Aorta (tissue), 5 donors: Measurements from ENCODE around the gene TMEM52. TPM values are rescaled to one million over a fixed set of nuclear protein-coding genes. Genes with fewer than 3 reads are reported as not detected.

Experiments used
- ATAC-seq: fragments of 200-7000 bp; cut with Tn5 transposase; one replicate; pipeline ENCODE4 v1.9.1; 2022; ENCODE audit warnings: moderate library complexity; ENCODE audit not compliant: low FRiP score
- DNase-seq, 2 donors: peaks; one replicate each; pipeline ENCODE4 v3.0.0-alpha.2; 2020
- H3K27ac ChIP-seq, 2 donors: one replicate each; pipeline ENCODE4 v1.5.1; 2013; ENCODE audit warnings: low read length in 2 of 2, mild to moderate bottlenecking in 2 of 2, moderate library complexity in 2 of 2, control low read depth in 1 of 2, inconsistent platforms in 1 of 2, low read depth in 1 of 2
- H3K27me3 ChIP-seq, 2 donors: one replicate each; pipeline ENCODE4 v1.6.1; 2013; ENCODE audit warnings: control low read depth in 1 of 2, low read length in 1 of 2, mild to moderate bottlenecking in 1 of 2, moderate library complexity in 1 of 2; ENCODE audit not compliant: insufficient read depth in 2 of 2, control insufficient read depth in 1 of 2
- H3K36me3 ChIP-seq, 2 donors: one replicate each; pipeline ENCODE4 v1.6.1; 2013; ENCODE audit warnings: control low read depth in 1 of 2, low read length in 1 of 2, mild to moderate bottlenecking in 1 of 2; ENCODE audit not compliant: insufficient read depth in 2 of 2, control insufficient read depth in 1 of 2
- H3K4me1 ChIP-seq, 2 donors: one replicate each; pipeline ENCODE4 v1.6.1; 2013; ENCODE audit warnings: low read length in 2 of 2, control low read depth in 1 of 2, mild to moderate bottlenecking in 1 of 2, moderate library complexity in 1 of 2; ENCODE audit not compliant: insufficient read depth in 2 of 2, control insufficient read depth in 1 of 2
- H3K4me3 ChIP-seq, 2 donors: one replicate each; pipeline ENCODE4 v1.5.1; 2013; ENCODE audit warnings: low read length in 2 of 2, control low read depth in 1 of 2, mild to moderate bottlenecking in 1 of 2
- H3K9me3 ChIP-seq: one replicate; pipeline ENCODE4 v1.6.1; 2013; ENCODE audit warnings: mild to moderate bottlenecking, low read length; ENCODE audit not compliant: control insufficient read depth
- WGBS, 2 donors: extraction: QIAGEN DNeasy Blood & Tissue Kit; methylation state at CpG; one replicate each; pipeline ENCODE4 v1.1.7; 2013; 5-methylcytosine and 5-hydroxymethylcytosine counted together
- intact Hi-C, 2 donors: fragments of 100-400 bp; cut with DNase I; formaldehyde crosslinking; loops; one replicate each; pipeline versions ENCODE4 v1.14.2 to v1.15.0; 2022
- polyA plus RNA-seq, 2 donors: library from polyadenylated mRNA; stranded (reverse); fragments of 200-250 nt; gene quantifications; one replicate each; pipeline ENCODE4 v1.2.3, GENCODE V29; 2013
- total RNA-seq, 2 donors: library from RNA; stranded (reverse); fragmentation: NEBNext Ultra II Directional; extraction: Animal tissue kit (Norgen Biotek cat#: 25700); gene quantifications; one replicate each; pipeline ENCODE4 v1.2.1, GENCODE V29; 2021
- donor health status: healthy with polysubstance abuse.
- donor health status: Bipolar disorder and iron deficiency.
- donor health status: DM: no; HTN: no; CAD: no.
- donor health status: DM: no; HTN: no; CAD: no.
- donor health status: DM: yes; HTN: yes; CAD: no.

The TMEM52 gene
- total and polyA plus RNA-seq, 4 donors, result 0.13 TPM; not detected in 3

DNA sequence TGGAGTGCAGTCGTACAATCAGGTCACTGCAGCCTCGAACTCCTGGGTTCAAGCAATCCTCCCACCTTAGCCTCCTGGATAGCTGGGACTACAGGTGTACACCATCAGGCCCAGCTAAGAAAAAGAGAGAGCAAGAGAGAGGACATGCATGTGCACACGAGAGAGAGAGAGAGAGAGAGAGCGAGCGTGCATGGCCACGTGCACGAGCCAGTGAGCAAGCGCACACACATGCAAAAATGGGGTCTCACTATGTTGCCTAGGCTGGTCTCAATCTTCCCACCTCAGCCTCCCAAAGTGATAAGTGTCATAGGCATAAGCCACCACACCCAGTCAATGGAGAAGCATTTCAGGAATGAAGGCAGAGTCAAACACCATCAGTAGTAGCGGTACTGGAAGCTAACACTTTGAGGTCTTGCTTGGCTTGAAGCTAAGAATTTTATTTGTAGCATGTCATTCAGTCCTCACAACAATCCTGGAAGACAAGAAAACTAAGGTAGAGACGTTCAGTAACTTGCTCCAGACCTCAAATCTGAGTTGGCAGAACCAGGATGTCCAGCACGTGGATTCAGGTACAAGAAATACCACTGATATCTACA lies 42.6 kb downstream of the TMEM52 start:
- 75 to 77% methylated on average over 11 of the region's 11 CpGs for WGBS, 2 donors
- Histone ChIP-seq H3K27ac (no peak overlapping the region), H3K36me3 (no peaks in the 10 kb centered on the region), H3K4me1 (no peaks in the 10 kb centered on the region), H3K9me3 (no peaks in the 10 kb centered on the region), H3K27me3 (no peaks in the 10 kb centered on the region), H3K4me3 (no peak overlapping the region)
- intact Hi-C loops, result no loop called here
- DNase-seq, result peak in 1 of 2 donors; percentile 1
- ATAC-seq, result no peak

DNA sequence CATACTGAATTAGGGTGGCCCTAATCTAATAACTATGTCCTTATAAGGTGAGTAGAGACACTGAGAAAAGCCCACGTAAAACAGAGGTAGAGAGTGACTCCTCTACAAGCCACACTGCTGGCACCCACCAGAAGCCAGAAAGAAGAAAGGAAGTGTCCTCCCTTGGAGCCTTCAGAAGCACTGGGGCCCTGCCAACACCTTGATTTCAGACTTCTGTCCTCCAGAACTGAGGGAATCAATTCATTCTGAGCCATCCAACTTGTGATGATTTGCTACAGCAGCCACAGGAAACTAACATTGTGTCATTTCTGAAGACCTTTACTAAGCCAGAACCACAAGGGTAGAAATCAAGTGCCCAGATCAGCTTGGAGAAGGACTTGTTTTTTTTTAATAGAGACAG lies 43.1 kb downstream of the TMEM52 start:
- Histone ChIP-seq H3K9me3 (no peaks in the 10 kb centered on the region), H3K27me3 (no peaks in the 10 kb centered on the region), H3K27ac (no peak overlapping the region), H3K4me3 (no peak overlapping the region), H3K4me1 (no peaks in the 10 kb centered on the region), H3K36me3 (no peaks in the 10 kb centered on the region)
- ATAC-seq (no peak), DNase-seq (peak in 1 of 2 donors; percentile 6)
- intact Hi-C loops, result no loop called here
- 70 to 73% methylated on average over 1 of the region's 1 CpG for WGBS, 2 donors

DNA sequence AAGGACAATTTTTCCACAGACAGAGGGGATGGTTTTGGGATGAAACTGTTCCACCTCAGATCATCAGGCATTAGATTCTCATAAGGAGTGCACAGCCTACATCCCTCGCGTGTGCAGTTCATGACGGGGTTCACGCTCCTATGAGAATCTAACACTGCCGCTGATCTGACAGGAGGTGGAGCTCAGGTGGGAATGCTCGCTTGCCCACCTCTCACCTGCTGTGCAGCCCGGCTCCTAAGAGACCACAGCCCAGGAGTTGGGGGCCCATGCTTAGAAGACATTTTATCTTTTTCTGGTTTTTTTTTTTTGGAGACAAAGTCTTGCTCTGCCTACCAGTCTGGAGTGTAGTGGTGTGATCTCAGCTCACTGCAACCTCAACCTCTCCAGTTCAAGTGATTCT lies 44.2 kb downstream of the TMEM52 start:
- peak in 1 of 2 donors; percentile 4 for DNase-seq
- no peak overlapping the region for H3K27ac ChIP-seq
- H3K36me3 ChIP-seq, result no peaks in the 10 kb centered on the region
- 97 to 98% methylated on average over 7 of the region's 7 CpGs for WGBS, 2 donors
- intact Hi-C loops, result no loop called here
- no peak for ATAC-seq
- H3K4me1 ChIP-seq, result no peaks in the 10 kb centered on the region
- no peaks in the 10 kb centered on the region for H3K9me3 ChIP-seq
- no peaks in the 10 kb centered on the region for H3K27me3 ChIP-seq
- no peak overlapping the region for H3K4me3 ChIP-seq

DNA sequence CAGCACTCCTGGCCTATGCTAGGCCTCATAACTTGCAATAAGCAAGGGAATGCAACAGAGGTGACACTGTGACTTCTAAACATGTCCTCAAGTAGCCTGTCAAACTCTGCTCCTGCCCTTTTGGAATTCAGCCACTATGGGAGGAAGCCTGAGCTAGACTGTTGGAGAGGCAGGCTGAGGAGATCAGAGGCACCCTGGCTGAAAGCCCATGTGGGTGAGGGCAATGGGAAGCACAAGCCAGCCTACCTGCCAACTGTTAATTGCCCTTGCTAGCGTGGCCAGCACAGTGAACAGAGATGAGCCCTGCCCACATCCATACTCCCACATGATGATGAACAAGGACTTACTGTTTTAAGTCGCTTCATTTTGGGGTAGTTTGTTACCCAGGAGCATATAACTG lies 45.9 kb downstream of the TMEM52 start:
- DNase-seq (peak in 1 of 2 donors; percentile 35), ATAC-seq (no peak)
- Histone ChIP-seq H3K9me3 (no peaks in the 10 kb centered on the region), H3K4me1 (no peaks in the 10 kb centered on the region), H3K27ac (no peak overlapping the region), H3K27me3 (no peaks in the 10 kb centered on the region), H3K4me3 (no peak overlapping the region), H3K36me3 (no peaks in the 10 kb centered on the region)
- intact Hi-C loops, result no loop called here
- 54% methylated on average over 2 of the region's 2 CpGs for WGBS, 2 donors

DNA sequence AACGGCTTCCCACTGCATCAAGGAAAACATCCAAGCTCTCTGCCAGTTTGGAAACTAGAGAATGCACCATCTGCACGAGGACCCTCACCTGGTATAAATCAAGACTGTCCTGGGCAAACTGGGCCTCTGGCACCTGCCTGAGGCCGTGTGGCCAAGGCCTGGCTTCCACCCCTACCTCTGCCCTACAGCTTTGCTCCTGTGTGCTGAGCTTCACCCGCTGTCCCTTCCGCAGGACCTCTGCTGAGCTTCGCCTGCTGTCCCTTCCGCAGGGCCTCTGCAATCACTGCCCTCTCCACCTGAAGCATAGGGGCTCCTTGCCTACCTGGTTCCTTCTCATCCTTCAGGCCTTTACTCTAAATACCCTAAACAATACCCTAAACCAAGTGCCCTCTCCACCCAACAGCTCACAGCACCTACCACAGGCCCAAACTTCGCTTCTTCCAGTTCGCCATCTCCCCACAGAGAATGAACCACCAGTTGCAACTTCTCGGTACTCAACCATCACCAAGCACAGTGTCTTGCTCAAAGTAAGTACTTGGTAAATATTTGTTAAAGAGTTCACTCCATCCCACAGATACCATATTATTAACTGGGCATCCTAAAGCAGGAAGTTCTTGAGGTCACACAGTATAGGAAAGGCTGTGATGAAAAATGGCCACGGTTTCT lies 46.6 kb downstream of the TMEM52 start:
- DNase-seq (peak in 1 of 2 donors; percentile 8), ATAC-seq (no peak)
- no peaks in the 10 kb centered on the region for H3K9me3 ChIP-seq
- no peak overlapping the region for H3K27ac ChIP-seq
- no peaks in the 10 kb centered on the region for H3K4me1 ChIP-seq
- WGBS, 2 donors, result 78 to 81% methylated on average over 11 of the region's 11 CpGs
- no peaks in the 10 kb centered on the region for H3K36me3 ChIP-seq
- intact Hi-C loops, result no loop called here
- H3K4me3 ChIP-seq, result no peak overlapping the region
- H3K27me3 ChIP-seq, result no peaks in the 10 kb centered on the region

DNA sequence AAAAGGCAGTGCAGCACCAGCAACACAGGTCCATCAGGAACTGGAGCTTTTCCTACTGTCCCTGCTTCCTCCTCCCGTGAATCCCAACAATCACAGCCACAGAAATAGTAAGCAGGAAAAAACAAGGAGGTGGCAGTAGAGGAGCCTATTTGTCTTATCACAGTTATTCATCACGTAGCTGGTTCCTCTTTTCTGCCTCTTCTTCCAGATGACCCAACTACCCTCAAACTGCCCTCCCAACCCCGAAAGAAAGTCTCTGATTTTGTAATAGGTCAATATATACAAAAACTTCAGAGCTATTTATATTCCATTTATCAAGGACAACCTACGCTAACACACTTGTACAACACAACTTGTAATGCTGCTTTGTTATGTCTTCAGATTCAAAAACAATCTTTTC lies 49.6 kb downstream of the TMEM52 start:
- Histone ChIP-seq H3K4me1 (no peaks in the 10 kb centered on the region), H3K27me3 (no peaks in the 10 kb centered on the region), H3K36me3 (no peaks in the 10 kb centered on the region), H3K27ac (no peak overlapping the region), H3K9me3 (no peaks in the 10 kb centered on the region), H3K4me3 (no peak overlapping the region)
- intact Hi-C loops, result no loop called here
- DNase-seq (no peak), ATAC-seq (no peak)
- 72 to 76% methylated on average over 4 of the region's 4 CpGs for WGBS, 2 donors

Other genes starting within 250 kb of the TMEM52 start
- gene SLC35E2B, start 226.5 kb downstream of the TMEM52 start, total RNA-seq, result 10 to 100 TPM; 25.2 to 53.5 TPM
- 10 to 100 TPM in 1 of 2 donors, 1 to 10 TPM in 1; 8.1 to 32.0 TPM for gene SLC35E2B, start 226.5 kb downstream of the TMEM52 start, polyA plus RNA-seq
- 10 to 100 TPM; 52.7 to 53.1 TPM for gene CDK11A, start 194.9 kb downstream of the TMEM52 start, total RNA-seq
- gene CDK11A, start 194.9 kb downstream of the TMEM52 start, polyA plus RNA-seq, result 10 to 100 TPM; 26.3 to 56.3 TPM
- gene NADK, start 140.8 kb downstream of the TMEM52 start, total RNA-seq, result 10 to 100 TPM; 76.0 to 79.2 TPM
- gene NADK, start 140.8 kb downstream of the TMEM52 start, polyA plus RNA-seq, result 10 to 100 TPM; 66.0 to 87.7 TPM
- gene GNB1, start 28.2 kb downstream of the TMEM52 start, total RNA-seq, result 100 to 1,000 TPM; 299 to 312 TPM
- gene GNB1, start 28.2 kb downstream of the TMEM52 start, polyA plus RNA-seq, result 100 to 1,000 TPM; 142 to 197 TPM
- gene CALML6, start 4.0 kb downstream of the TMEM52 start, total RNA-seq, result 1 to 10 TPM in 1 of 2 donors, not detected in 1; 1.1 TPM
- gene CALML6, start 4.0 kb downstream of the TMEM52 start, polyA plus RNA-seq, result 1 to 10 TPM in 1 of 2 donors, not detected in 1; 4.5 TPM
- gene CFAP74, start 84.5 kb upstream of the TMEM52 start, total RNA-seq, result under 1 TPM in 1 of 2 donors, not detected in 1; 0.36 TPM
- gene CFAP74, start 84.5 kb upstream of the TMEM52 start, polyA plus RNA-seq, result not detected
- gene GABRD, start 100.1 kb upstream of the TMEM52 start, total RNA-seq, result 1 to 10 TPM in 1 of 2 donors, under 1 TPM in 1; 0.49 to 1.2 TPM
- gene GABRD, start 100.1 kb upstream of the TMEM52 start, polyA plus RNA-seq, result not detected
- 1 to 10 TPM; 3.2 to 5.2 TPM for gene PRKCZ, start 131.1 kb upstream of the TMEM52 start, total RNA-seq
- 10 to 100 TPM in 1 of 2 donors, 1 to 10 TPM in 1; 1.5 to 23.2 TPM for gene PRKCZ, start 131.1 kb upstream of the TMEM52 start, polyA plus RNA-seq